GM21619 (cell line): ENCODE results near the gene HDDC2.

Experiments
- ATAC-seq: cut with Tn5 transposase; IDR thresholded peaks from one replicate; pipeline ENCODE4 v1.9.1; 2021; ENCODE audit not compliant: unreplicated experiment

HDDC2 gene

DNA sequence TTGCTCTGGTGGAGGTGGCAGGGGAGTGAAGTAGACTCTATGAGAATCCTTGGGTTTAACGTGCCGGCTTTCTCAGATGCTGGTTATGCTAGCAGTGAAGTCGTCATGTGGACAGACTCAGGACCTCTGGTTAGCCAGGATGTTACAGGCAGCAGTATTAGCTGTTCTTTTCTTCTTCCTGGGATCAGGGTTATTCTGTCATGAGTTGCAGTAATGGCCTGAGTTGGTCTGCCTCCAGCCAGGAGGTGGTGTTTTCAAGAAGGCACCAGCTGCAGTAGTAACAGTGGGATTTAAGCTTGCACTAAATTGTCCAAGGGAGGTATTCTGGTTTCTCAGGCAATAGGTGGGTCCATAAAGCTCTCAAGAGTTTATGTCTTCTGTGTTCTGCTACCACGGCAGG, 56.7 kb downstream of the HDDC2 start:
- no peak for ATAC-seq

DNA sequence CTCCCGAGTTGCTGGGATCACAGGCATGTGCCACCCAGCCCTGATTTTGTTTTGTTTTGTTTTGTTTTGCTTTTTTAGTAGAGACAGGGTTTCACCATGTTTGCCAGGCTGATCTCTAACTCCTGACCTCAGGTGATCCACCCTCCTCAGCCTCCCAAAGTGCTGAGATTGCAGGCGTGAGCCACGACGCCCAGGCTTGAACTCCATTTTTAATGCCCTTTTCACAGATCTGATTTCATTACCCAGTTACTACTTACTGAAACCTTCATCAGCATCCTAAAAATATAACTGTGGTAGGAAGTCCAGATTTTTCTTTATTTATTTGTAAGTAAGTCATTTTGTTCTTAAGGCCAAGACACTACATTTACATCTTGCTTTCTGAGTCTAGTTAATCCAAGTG, 64.0 kb downstream of the HDDC2 start:
- no peak for ATAC-seq

DNA sequence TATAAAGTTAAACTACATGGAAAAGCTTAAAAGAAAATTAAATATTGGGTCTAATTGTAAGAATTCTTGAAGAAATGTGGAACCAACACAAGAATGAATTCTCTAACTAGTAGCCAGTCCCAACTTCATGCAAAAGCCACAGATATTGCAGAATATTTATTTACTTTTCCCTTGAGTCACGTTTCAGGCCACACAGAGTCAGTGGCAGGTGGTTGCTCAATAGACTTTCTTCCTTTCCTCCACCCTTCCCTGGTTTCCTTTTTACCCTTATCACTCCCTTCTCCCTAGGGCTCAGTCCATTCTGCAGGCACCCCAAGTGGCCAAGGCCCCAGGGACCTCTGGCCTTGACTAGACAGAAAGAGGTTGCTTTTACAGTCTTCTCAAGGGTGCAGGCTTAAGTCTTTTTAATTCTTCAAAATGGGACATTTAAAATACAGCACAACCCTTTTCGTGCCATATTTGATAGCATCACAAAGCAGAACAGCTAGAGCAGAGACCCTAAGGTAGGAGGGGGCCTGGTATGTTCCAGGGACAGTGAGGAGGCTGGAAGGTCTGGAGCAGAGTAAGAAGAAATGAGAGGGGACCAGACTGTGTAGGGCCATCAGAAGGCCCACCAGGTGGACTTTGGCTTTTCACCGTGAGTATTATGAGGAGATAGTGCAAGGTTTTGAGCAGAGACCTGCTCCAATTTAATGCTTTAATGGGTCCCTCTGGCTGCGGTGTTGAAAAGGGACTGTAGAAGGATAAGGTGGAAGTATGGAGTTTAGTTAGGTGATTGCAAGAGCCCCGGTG, 65.0 kb downstream of the HDDC2 start:
- ATAC-seq: no peak

DNA sequence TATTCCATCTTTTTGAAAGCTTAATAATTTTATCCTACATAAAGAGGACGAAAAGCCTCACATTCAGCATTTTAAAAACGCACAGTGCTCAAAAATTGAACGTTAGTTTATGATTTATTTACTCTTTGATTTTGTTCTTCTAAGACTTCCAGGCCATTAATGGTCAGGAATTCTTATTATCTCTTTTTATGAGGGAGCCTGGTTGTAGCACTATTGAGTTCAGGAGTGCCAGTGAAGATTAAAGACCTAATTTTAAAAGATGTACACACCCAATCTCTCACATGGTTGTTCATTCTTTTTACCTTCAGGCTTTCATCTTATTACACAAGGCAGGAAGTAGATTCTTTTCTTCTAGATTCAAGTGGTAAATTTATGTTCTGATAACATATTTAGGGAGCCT, 68.6 kb downstream of the HDDC2 start:
- ATAC-seq: no peak

- no peak for ATAC-seq
These were observed 69.3 kb downstream of the HDDC2 start for GRCh38 chr6:125232466-125232865.

DNA sequence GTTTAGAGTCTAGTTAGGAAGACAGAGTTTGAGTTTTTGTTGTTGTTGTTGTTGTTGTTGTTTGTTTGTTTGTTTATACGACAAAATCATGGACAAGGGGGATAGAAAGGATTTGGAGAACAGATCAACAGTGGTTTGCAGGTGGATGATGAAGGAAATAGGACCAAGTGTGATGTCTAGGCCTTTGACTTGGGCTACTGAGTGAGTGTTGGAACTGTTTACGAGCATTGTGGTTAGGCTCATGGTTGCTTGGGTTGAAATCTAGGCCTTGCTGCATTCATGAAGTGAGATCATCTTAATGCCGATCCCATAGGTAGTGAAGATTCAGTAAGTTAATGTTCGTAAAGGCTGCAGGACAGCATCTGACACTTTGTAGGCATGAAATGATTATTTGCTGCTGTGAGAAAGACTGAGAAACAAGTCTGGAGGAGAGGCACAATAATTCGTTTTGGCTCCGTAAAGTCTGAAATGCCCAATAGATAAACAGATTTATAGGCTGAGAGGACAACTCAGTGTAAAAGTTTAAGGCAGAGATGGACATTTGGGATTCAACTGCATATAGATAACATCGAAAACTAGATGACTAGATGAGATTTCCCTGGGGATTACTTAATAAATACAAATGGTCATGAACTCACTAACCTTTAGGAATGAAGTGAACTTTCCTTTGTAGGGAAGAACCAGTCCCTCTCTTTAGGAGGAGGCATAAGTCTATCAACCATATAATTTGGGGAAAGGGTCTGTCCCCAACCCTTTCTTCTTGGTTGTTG, 70.0 kb downstream of the HDDC2 start:
- no peak for ATAC-seq

GRCh38 chr6:125231133-125231532, 70.6 kb downstream of the HDDC2 start:
- no peak for ATAC-seq

GRCh38 chr6:125230674-125231073, 71.1 kb downstream of the HDDC2 start:
- no peak for ATAC-seq

DNA sequence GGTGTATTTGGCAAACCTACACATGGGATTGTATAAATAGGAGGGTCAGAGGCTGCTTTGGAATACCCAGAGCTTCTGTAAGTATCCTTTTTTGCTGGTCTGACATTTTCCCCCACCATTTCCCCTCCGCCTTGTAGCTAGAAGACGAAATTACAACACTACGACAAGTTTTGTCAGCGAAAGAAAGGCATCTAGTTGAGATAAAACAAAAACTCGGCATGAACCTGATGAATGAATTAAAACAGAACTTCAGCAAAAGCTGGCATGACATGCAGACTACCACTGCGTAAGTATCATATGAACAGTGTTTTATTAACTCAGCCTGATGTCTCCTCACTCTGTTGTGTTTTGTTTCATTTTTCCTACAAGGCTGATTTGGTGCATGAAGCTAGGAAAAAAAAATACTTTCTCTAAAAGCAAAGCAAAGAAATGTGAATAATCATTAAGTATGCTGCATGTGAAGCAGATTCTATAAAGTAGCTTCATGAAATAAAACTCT, 72.7 kb downstream of the HDDC2 start:
- ATAC-seq: no peak

- ATAC-seq: no peak
These were observed 74.5 kb downstream of the HDDC2 start for GRCh38 chr6:125227244-125227643.
